ENCODE results near the gene BTBD16.

DNA sequence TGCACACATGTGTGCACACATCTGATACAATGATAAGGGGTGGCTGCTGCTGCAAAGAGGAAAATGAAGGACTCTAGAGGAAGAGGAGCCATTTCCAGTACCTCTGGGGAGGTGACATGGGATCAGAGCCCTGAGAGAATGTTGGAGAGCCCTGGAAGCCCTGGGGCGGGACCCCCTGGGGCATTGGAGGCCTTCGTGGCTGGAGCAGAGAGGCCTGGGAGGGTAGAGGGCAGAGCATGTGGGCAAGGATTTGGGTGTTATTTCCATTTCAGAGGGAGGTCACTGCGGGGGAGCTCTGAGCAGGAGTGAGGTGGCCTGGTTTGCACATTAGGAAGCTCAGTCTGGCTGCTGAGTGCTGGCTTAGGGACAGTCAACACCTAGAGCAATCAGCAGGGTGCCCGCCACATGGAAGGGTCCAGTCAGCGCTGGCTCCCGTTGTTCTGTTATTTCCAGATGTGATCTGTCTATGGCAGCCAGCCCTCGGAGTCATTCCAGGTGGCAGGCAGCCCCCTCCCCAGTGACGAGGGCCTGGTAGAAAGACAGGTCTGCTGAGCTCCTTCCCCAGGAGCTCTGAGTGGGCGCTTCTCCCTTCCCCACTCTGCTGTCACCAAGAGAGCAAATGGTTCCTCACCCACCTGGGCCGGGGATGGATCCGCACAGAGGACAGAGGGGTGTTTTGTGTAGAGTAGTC, 24.1 kb upstream of the BTBD16 start:
- TF ChIP-seq HDGF (IDR thresholded peaks at IDR 0.05; ENCODE audit: borderline replicate concordance) (no peak), ARNT (IDR thresholded peaks at IDR 0.05) (no peak), SP1 (IDR thresholded peaks at IDR 0.05) (no peak), SUZ12 (IDR thresholded peaks at IDR 0.05) (no peak), ELF4 (IDR thresholded peaks at IDR 0.05) (no peak), BHLHE40 (IDR thresholded peaks at IDR 0.05; ENCODE audit: borderline replicate concordance) (no peak), FOXA1 (IDR thresholded peaks at IDR 0.05) (no peak), FOXM1 (IDR thresholded peaks at IDR 0.05; ENCODE audit: borderline replicate concordance) (no peak), CTBP1 (IDR thresholded peaks at IDR 0.05; ENCODE audit: borderline replicate concordance) (no peak), L3MBTL2 (conservative IDR thresholded peaks at IDR 0.05) (no peak)

Data from HEK293T (cell line).